Large intestine (tissue), 3 donors: ENCODE measurements around the gene HS6ST2. TPM values are rescaled to one million over a fixed set of nuclear protein-coding genes. Genes with fewer than 3 reads are reported as not detected.
"Not testable (repeated sequence)": the region's sequence is repeated elsewhere in the genome, so short reads cannot be mapped to it uniquely, and the experiment has no call there.

Source experiments
- DNase-seq, 2 donors: peaks; one replicate each; pipeline versions ENCODE4 v3.0.0 to v3.0.0-alpha.2; 2013
- H3K27ac ChIP-seq: one replicate; pipeline ENCODE4 v1.5.1; 2013; ENCODE audit warnings: low read length
- H3K27me3 ChIP-seq: 2 replicates; pipeline ENCODE4 v1.6.1; 2013; ENCODE audit warnings: low read length; ENCODE audit not compliant: control insufficient read depth, insufficient read depth
- H3K36me3 ChIP-seq: 2 replicates; pipeline ENCODE4 v1.6.1; 2013; ENCODE audit warnings: low read length; ENCODE audit not compliant: control insufficient read depth, insufficient read depth
- H3K4me1 ChIP-seq: one replicate; pipeline ENCODE4 v1.6.1; 2013; ENCODE audit warnings: low read length; ENCODE audit not compliant: control insufficient read depth, insufficient read depth
- H3K4me3 ChIP-seq: one replicate; pipeline ENCODE4 v1.5.1; 2013; ENCODE audit warnings: low read length
- H3K9me3 ChIP-seq: one replicate; pipeline ENCODE4 v1.6.1; 2013; ENCODE audit warnings: mild to moderate bottlenecking, low read depth, low read length, moderate library complexity; ENCODE audit not compliant: control insufficient read depth
- WGBS: methylation state at CpG from one replicate; pipeline ENCODE4 v1.1.5; 2013; ENCODE audit warnings: low lambda C conversion rate; ENCODE audit not compliant: insufficient coverage; 5-methylcytosine and 5-hydroxymethylcytosine counted together
- polyA plus RNA-seq: library from polyadenylated mRNA; unstranded; fragments of 120-200 nt; gene quantifications from one replicate; pipeline ENCODE4 v1.2.1, GENCODE V29; 2013

Gene HS6ST2
- polyA plus RNA-seq, 1 donor, result 0.97 TPM

- not testable (repeated sequence) for H3K27ac ChIP-seq, H3K9me3 ChIP-seq, H3K4me3 ChIP-seq, DNase-seq, H3K36me3 ChIP-seq, H3K27me3 ChIP-seq, H3K4me1 ChIP-seq
- WGBS, result no CpG with 5 or more reads among the region's 2 CpGs
These were observed 77.7 kb downstream of the HS6ST2 start for GRCh38 chrX:132880753-132881152.

GRCh38 chrX:132877954-132878536 is 80.4 kb downstream of the HS6ST2 start:
- no CpG with 5 or more reads among the region's 5 CpGs for WGBS
- H3K9me3 ChIP-seq, result no peaks in the 10 kb centered on the region
- no peaks in the 10 kb centered on the region for H3K36me3 ChIP-seq
- no peak overlapping the region for H3K27ac ChIP-seq
- no peaks in the 10 kb centered on the region for H3K27me3 ChIP-seq
- no peak overlapping the region for H3K4me3 ChIP-seq
- DNase-seq, result no peak
- no peaks in the 10 kb centered on the region for H3K4me1 ChIP-seq

GRCh38 chrX:132876523-132877338 is 81.7 kb downstream of the HS6ST2 start:
- H3K4me1 ChIP-seq, result no peaks in the 10 kb centered on the region
- no peaks in the 10 kb centered on the region for H3K9me3 ChIP-seq
- H3K36me3 ChIP-seq, result no peaks in the 10 kb centered on the region
- no peak overlapping the region for H3K27ac ChIP-seq
- WGBS, result no CpG with 5 or more reads among the region's 2 CpGs
- no peaks in the 10 kb centered on the region for H3K27me3 ChIP-seq
- no peak for DNase-seq
- H3K4me3 ChIP-seq, result no peak overlapping the region

- H3K27ac ChIP-seq, result no peak overlapping the region
- no CpG with 5 or more reads among the region's 3 CpGs for WGBS
- H3K4me3 ChIP-seq, result no peak overlapping the region
- no peaks in the 10 kb centered on the region for H3K4me1 ChIP-seq
- H3K27me3 ChIP-seq, result no peaks in the 10 kb centered on the region
- H3K9me3 ChIP-seq, result no peaks in the 10 kb centered on the region
- no peak for DNase-seq
- H3K36me3 ChIP-seq, result no peaks in the 10 kb centered on the region
These were observed 82.5 kb downstream of the HS6ST2 start for GRCh38 chrX:132875650-132876522.

- no CpG with 5 or more reads among the region's 3 CpGs for WGBS
- Histone ChIP-seq H3K4me3 (no peak overlapping the region), H3K9me3 (no peaks in the 10 kb centered on the region), H3K27me3 (no peaks in the 10 kb centered on the region), H3K4me1 (no peaks in the 10 kb centered on the region), H3K36me3 (no peaks in the 10 kb centered on the region), H3K27ac (no peak overlapping the region)
- DNase-seq, result no peak
These were observed 95.9 kb downstream of the HS6ST2 start for GRCh38 chrX:132862562-132862961.

- Histone ChIP-seq H3K27ac (no peak overlapping the region), H3K4me3 (no peak overlapping the region), H3K27me3 (no peaks in the 10 kb centered on the region), H3K4me1 (no peaks in the 10 kb centered on the region), H3K9me3 (no peaks in the 10 kb centered on the region), H3K36me3 (no peaks in the 10 kb centered on the region)
- DNase-seq, result no peak
- WGBS, result no CpG with 5 or more reads among the region's 3 CpGs
These were observed 97.4 kb downstream of the HS6ST2 start for GRCh38 chrX:132861076-132861475.

GRCh38 chrX:132860200-132860599 is 98.2 kb downstream of the HS6ST2 start:
- no peak for DNase-seq
- Histone ChIP-seq H3K36me3 (no peaks in the 10 kb centered on the region), H3K4me3 (no peak overlapping the region), H3K27ac (no peak overlapping the region), H3K27me3 (no peaks in the 10 kb centered on the region), H3K4me1 (no peaks in the 10 kb centered on the region), H3K9me3 (no peaks in the 10 kb centered on the region)

- Histone ChIP-seq H3K27me3 (no peaks in the 10 kb centered on the region), H3K9me3 (no peaks in the 10 kb centered on the region), H3K4me1 (no peaks in the 10 kb centered on the region), H3K27ac (no peak overlapping the region), H3K36me3 (no peaks in the 10 kb centered on the region), H3K4me3 (no peak overlapping the region)
- DNase-seq, result no peak
These were observed 100.4 kb downstream of the HS6ST2 start for GRCh38 chrX:132858018-132858417.

GRCh38 chrX:132855780-132856341 is 102.6 kb downstream of the HS6ST2 start:
- H3K27me3 ChIP-seq, result no peaks in the 10 kb centered on the region
- no peaks in the 10 kb centered on the region for H3K4me1 ChIP-seq
- H3K4me3 ChIP-seq, result no peak overlapping the region
- no peak overlapping the region for H3K27ac ChIP-seq
- WGBS, result no CpG with 5 or more reads among the region's 6 CpGs
- H3K9me3 ChIP-seq, result no peaks in the 10 kb centered on the region
- H3K36me3 ChIP-seq, result no peaks in the 10 kb centered on the region
- peak in 1 of 2 donors; percentile 54 for DNase-seq

GRCh38 chrX:132853040-132853439 is 105.4 kb downstream of the HS6ST2 start:
- no CpG with 5 or more reads among the region's 3 CpGs for WGBS
- DNase-seq, result no peak
- H3K36me3 ChIP-seq, result no peaks in the 10 kb centered on the region

More at GRCh38 chrX:132853040-132853439, 105.4 kb downstream of the HS6ST2 start:
- no peaks in the 10 kb centered on the region for H3K9me3 ChIP-seq
- H3K27ac ChIP-seq, result no peak overlapping the region
- no peaks in the 10 kb centered on the region for H3K27me3 ChIP-seq
- no peaks in the 10 kb centered on the region for H3K4me1 ChIP-seq
- no peak overlapping the region for H3K4me3 ChIP-seq
